SK-N-MC (cell line): ENCODE data around the gene SOX1.

ENCODE experiments used
- EZH2 ChIP-seq: fragments of 200-600 bp; sonication (generic); IDR thresholded peaks from one replicate; pipeline ENCODE4 v1.6.1; 2017; ENCODE audit warnings: antibody characterized with exemption
- FOXP2 ChIP-seq: optimal IDR thresholded peaks from 2 replicates; pipeline ENCODE3; 2011; ENCODE audit warnings: mild to moderate bottlenecking, moderate library complexity; ENCODE audit not compliant: insufficient read depth; ENCODE audit errors: extremely low read length, control extremely low read depth
- POLR2AphosphoS5 ChIP-seq: IDR thresholded peaks from 2 replicates; pipeline ENCODE4 v1.6.1; 2012; ENCODE audit warnings: mild to moderate bottlenecking, low read depth, low read length, borderline replicate concordance

GRCh38 chr13:112067871-112068539 lies 1.1 kb downstream of the SOX1 start:
- TF ChIP-seq POLR2AphosphoS5 (no peak), EZH2 (no peak), FOXP2 (no peak)
